K562 (cell line): Measurements from ENCODE around the gene KLK6. TPM values are rescaled to one million over a fixed set of nuclear protein-coding genes. Genes with fewer than 3 reads are reported as not detected.

Experiments
- CAMTA2 ChIP-seq: fragments of 250-450 bp; sonication (Bioruptor Pico); conservative IDR thresholded peaks from 2 replicates; pipeline ENCODE4 v1.5.1; 2022
- CCAR2 ChIP-seq: fragments of 200-400 bp; formaldehyde crosslinking; IDR thresholded peaks from 2 replicates; pipeline ENCODE4 v1.6.1; 2017; ENCODE audit warnings: mild to moderate bottlenecking, low read depth, low read length
- CTCF ChIP-seq, 3 experiments: IDR thresholded peaks in 2 of 3; conservative IDR thresholded peaks in 1 of 3; 2 replicates each; pipeline ENCODE4 v1.5.1; 2011 to 2012; ENCODE audit warnings: low read length in 3 of 3, mild to moderate bottlenecking in 3 of 3, control low read depth in 2 of 3, improper control_type of control experiment in 1 of 3, inconsistent platforms in 1 of 3, low read depth in 1 of 3, mixed read lengths in 1 of 3, moderate library complexity in 1 of 3; ENCODE audit not compliant: insufficient read depth in 2 of 3
- DEAF1 ChIP-seq: fragments of 450-650 bp; formaldehyde crosslinking; IDR thresholded peaks from 2 replicates; pipeline ENCODE4 v1.4.0; 2020; ENCODE audit warnings: mild to moderate bottlenecking, moderate library complexity
- E2F3 ChIP-seq: fragments of 250-450 bp; sonication (Bioruptor Pico); IDR thresholded peaks from 2 replicates; pipeline ENCODE4 v1.4.0; 2020; ENCODE audit warnings: mild to moderate bottlenecking
- GTF2B ChIP-seq: IDR thresholded peaks from 2 replicates; pipeline ENCODE4 v1.6.1; 2011; ENCODE audit not compliant: insufficient read length; ENCODE audit errors: extremely low read depth
- MAFF ChIP-seq: IDR thresholded peaks from 2 replicates; pipeline ENCODE4 v1.6.1; 2012; ENCODE audit warnings: low read length, improper control_type of control experiment
- MCM7 ChIP-seq, 2 experiments: fragments of 450-650 bp; IDR thresholded peaks; 2 replicates each; pipeline ENCODE4 v1.6.1; 2016 to 2018
- NRF1 ChIP-seq, 2 experiments: fragments of 450-650 bp; IDR thresholded peaks in 1 of 2; conservative IDR thresholded peaks in 1 of 2; 2 replicates each; pipeline ENCODE4 v1.6.1; 2014; ENCODE audit warnings: mild to moderate bottlenecking in 2 of 2
- SRSF9 ChIP-seq: fragments of 200-400 bp; formaldehyde crosslinking; IDR thresholded peaks from 2 replicates; pipeline ENCODE4 v1.6.1; 2017; ENCODE audit warnings: low read depth, low read length, borderline replicate concordance
- STAG1 ChIP-seq: sonication (generic); formaldehyde crosslinking; IDR thresholded peaks from 2 replicates; pipeline ENCODE4 v1.5.0; 2020; ENCODE audit warnings: missing genetic modification reagents, borderline replicate concordance
- XRCC4 ChIP-seq: IDR thresholded peaks from one replicate; pipeline ENCODE4 v1.6.1; 2011; ENCODE audit not compliant: insufficient read depth, insufficient read length; ENCODE audit errors: extremely low read depth
- XRCC5 ChIP-seq: fragments of 200-400 bp; formaldehyde crosslinking; IDR thresholded peaks from 2 replicates; pipeline ENCODE4 v1.6.1; 2017; ENCODE audit warnings: low read depth, mild to moderate bottlenecking, low read length
- ZBTB5 ChIP-seq: fragments of 450-650 bp; IDR thresholded peaks from 2 replicates; pipeline ENCODE4 v1.6.1; 2017; ENCODE audit warnings: antibody characterized with exemption
- ZFP36 ChIP-seq: fragments of 150-350 bp; IDR thresholded peaks from 2 replicates; pipeline ENCODE4 v1.6.1; 2018; ENCODE audit warnings: low read length, low read depth; ENCODE audit not compliant: partially characterized antibody
- ZNF212 ChIP-seq: fragments of 450-650 bp; formaldehyde crosslinking; IDR thresholded peaks from 2 replicates; pipeline ENCODE4 v1.4.0; 2020; ENCODE audit warnings: mild to moderate bottlenecking
- ZNF639 ChIP-seq, 2 experiments: fragments of 200-800 bp in 1 of 2; sonication (Bioruptor generic) in 1 of 2; sonication (generic) in 1 of 2; formaldehyde crosslinking in 1 of 2; IDR thresholded peaks in 1 of 2; conservative IDR thresholded peaks in 1 of 2; 2 replicates each; pipeline versions ENCODE4 v1.5.0 to v1.6.1; 2016 to 2020; ENCODE audit warnings: missing compliant biosample characterization in 1 of 2, missing genetic modification characterization in 1 of 2, missing genetic modification reagents in 1 of 2
- ZNF77 ChIP-seq: fragments of 250-450 bp; sonication (Bioruptor Pico); IDR thresholded peaks from 2 replicates; pipeline ENCODE4 v1.5.0; 2020
- polyA plus RNA-seq, 8 experiments: library from polyadenylated mRNA; depleted of rRNA in 4 of 8; stranded (reverse) in 5 of 8; unstranded in 3 of 8; fragments of >200 nt; fragmentation: Nextera tagmentation in 2 of 8; fragmentation: Illumina TruSeq in 1 of 8; extraction: Ambion mirVana in 2 of 8; extraction: Trizol in 1 of 8; gene quantifications; 2 replicates each; pipeline versions ENCODE4 v1.2.1 to v1.2.3, GENCODE V29; 2011 to 2014; ENCODE audit warnings: inconsistent platforms in 1 of 8, missing spikeins in 1 of 8
- total RNA-seq, 7 experiments: library from RNA; depleted of rRNA in 6 of 7; stranded (reverse); fragments of >200 nt in 6 of 7; fragmentation: Illumina TruSeq in 2 of 7; extraction: Trizol in 2 of 7; gene quantifications; 2 replicates each; pipeline versions ENCODE4 v1.2.1 to v1.2.3, GENCODE V29; 2011 to 2021; ENCODE audit warnings: low replicate concordance in 1 of 7
- TF ChIP-seq, protein P1 (sequence below): sonication (generic); formaldehyde crosslinking; IDR thresholded peaks from 2 replicates; pipeline ENCODE4 v1.8.1; 2023; ENCODE audit warnings: mild to moderate bottlenecking, missing genetic modification reagents, moderate library complexity

KLK6 gene
- total and polyA plus RNA-seq, 9 of the 15 experiments (the other 6 are each of a cell fraction or from before 2014, with no cell fraction given): not detected

DNA sequence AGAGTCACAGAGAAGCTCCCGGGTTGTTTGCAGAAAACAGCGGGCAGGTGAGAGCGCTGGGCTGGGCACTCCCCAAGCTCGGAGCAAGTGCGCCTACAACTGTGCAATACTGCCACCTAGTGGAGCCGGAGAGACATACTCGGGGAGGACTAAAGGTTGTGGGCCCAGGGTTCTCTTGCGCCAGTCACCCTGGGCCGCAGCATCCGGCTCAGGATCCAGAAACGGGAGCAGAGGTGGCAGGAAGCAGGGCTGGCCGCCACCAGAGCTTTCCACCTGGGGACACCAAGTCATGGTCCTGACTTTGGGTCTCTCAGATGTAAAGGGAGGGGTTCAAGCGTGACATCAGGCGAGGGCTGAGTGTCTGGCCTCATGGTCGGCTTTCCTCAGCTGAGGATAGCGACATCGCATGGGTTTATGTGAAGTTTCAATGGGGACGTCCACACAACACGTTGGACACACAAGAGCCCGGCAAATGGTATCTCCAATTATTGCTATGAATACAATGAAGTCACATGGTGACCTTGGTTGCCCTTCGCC is 47.0 kb downstream of the KLK6 start (continued):
- TF ChIP-seq, protein P1, sequence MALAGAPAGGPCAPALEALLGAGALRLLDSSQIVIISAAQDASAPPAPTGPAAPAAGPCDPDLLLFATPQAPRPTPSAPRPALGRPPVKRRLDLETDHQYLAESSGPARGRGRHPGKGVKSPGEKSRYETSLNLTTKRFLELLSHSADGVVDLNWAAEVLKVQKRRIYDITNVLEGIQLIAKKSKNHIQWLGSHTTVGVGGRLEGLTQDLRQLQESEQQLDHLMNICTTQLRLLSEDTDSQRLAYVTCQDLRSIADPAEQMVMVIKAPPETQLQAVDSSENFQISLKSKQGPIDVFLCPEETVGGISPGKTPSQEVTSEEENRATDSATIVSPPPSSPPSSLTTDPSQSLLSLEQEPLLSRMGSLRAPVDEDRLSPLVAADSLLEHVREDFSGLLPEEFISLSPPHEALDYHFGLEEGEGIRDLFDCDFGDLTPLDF (CRISPR knock-in tag): 0 out of 2 replicates have a peak, but pooled peaks have one; percentile 32
- TF ChIP-seq CCAR2: no peak
- no peak for TF ChIP-seq SRSF9
- TF ChIP-seq GTF2B: no peak
- no peak for TF ChIP-seq ZNF212 (CRISPR knock-in tag)
- TF ChIP-seq XRCC4: no peak
- no peak for TF ChIP-seq ZNF639 (CRISPR knock-in tag; conservative IDR thresholded peaks at IDR 0.05 in 1 of 2, IDR thresholded peaks at IDR 0.05 in 1 of 2)
- TF ChIP-seq DEAF1: peak; percentile 78
- TF ChIP-seq ZNF77 (CRISPR knock-in tag): no peak
- TF ChIP-seq XRCC5: 0 out of 2 replicates have a peak, but pooled peaks have one; percentile 28
- TF ChIP-seq MCM7 (IDR thresholded peaks at IDR 0.05): no peak
- TF ChIP-seq NRF1 (conservative IDR thresholded peaks at IDR 0.05 in 1 of 2, IDR thresholded peaks at IDR 0.05 in 1 of 2): peak; percentile 35 to 50; a peak in 3 of 4 replicates
- peak; percentile 91; the same call in 1 of the 2 replicates for TF ChIP-seq STAG1
- peak; percentile 19 for TF ChIP-seq ZFP36
- TF ChIP-seq CTCF (IDR thresholded peaks at IDR 0.05 in 2 of 3, conservative IDR thresholded peaks at IDR 0.05 in 1 of 3; ENCODE audit: insufficient read depth in 2 of 3, low read depth in 1 of 3, low read length in 3 of 3): peak; percentile 88 to 92 (median 91)
- no peak for TF ChIP-seq MAFF
- TF ChIP-seq CAMTA2 (CRISPR knock-in tag): no peak
- no peak for TF ChIP-seq E2F3 (CRISPR knock-in tag)
- TF ChIP-seq ZBTB5: no peak
